ENCODE measurements around the gene ASTL.
A peak's percentile ranks its signal among the peaks of the same experiment; 100 is the strongest.

Gene ASTL

DNA sequence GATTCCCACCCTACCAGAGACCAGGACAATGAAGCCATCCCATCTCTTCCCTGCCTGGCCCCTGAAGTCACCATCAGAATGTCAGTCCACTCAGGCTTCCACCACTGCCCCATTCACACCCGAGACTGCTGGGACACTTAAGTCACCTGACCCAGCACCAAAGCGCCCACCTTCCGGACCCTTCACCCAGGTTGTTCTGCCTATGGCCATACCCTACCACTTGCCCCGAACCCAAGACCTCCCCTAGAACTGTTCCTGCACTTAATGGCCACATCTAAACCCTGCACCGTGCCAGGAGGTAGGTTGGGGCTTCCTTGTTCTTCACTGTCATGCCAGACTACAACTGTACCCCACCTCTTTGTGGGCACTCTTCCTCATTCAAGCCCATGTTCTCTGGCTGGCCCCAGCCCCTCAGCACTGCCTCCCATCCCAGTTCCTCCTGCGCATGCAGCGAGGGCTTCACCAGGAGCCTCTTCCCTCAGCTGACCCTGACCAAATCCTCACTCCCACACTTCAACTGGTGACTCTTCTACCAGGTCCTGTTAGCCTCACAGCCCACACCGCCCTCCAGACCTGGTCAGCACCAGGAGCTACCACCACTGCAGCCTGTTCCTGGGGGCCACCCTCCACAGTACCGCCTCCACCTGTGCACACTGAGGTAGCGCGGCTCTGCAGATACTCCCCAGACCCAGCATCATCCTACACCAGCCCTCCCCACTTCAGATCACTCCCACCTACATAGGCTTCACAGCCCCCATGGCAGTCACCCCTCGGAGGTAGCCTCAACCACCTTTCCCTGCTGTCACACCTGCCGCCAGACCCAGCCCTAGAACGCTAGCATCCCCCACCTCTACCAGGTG lies 13.7 kb downstream of the ASTL start:
- DNase-seq, result no peak

DNA sequence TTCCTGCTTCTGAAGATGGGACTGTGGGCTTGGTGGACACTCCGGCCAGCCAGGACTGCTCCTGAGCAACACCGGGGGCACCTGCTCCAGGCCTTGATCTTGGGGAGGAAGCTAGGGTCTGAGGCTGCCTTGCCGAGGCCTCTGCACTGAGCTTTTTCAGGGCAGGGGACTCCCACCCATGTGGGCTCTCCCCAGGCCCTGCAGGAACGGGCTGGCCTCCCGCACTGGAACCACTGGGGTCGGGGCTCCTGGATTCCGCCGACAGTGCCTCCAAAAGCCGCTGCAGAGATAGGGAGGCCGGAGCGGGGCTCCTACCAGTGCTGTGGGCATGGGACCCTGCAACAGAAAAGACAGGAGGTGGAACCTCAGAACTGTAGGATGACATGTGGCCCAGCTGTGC lies 14.4 kb downstream of the ASTL start:
- DNase-seq, result no peak

DNA sequence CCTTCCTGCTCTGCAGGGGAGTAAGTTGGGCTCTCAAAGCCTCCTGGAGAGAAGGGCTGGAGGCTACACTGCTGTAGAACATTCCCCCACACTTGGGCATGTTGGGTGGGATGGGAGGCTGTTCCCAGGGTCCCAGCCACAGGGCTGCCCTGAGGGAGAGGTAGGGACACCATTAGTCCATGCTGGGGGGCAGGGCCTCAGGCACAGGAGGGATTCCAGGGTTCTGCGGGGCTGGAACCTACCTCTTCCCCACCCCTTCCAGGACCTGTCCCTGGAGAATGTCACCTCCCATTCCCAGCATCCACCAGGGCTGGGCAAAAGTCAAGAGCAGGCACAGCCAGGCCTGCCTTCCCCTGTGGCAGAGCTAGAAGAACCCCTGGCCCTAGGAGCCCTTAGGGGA lies 15.0 kb downstream of the ASTL start:
- no peak for DNase-seq

DNA sequence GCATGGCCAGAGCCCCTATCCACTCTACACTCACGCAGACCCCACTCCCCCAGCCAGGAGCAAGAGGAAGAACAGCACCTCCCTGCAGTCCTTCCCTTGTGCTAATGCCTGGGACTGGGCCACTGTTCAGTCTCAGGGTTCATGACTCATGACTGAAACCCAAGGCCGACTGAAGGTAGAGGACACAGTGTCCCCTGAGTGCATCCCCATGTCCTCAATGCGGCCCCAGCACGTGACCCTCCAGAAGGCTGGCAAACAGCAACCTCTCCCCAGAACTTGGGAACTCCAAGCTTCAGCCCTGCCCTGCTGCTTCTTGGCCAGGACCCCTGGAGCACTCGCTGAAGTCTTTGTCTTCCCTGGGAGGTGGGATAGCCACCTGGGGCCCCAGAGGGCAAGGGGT lies 15.9 kb downstream of the ASTL start:
- DNase-seq, result no peak

DNA sequence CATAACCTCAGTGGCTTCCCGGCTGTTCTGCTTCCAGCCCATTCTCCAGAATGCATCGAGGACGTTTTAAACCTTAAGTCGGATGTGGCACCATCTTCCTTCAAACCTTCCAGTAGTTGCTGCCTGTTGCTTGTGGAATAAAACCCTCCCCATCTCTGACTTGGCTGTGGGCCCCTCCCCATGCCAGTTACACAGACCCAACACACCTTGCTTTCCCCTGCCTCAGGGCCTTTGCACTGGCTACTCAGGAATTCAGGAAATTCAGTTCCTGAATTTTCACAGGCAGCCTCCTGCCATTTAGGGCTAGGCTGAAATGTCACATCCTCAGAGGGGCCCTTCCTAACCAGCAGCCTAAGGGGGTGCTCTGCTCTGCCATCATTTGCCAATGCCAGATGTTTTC lies 16.9 kb downstream of the ASTL start:
- no peak for DNase-seq

DNA sequence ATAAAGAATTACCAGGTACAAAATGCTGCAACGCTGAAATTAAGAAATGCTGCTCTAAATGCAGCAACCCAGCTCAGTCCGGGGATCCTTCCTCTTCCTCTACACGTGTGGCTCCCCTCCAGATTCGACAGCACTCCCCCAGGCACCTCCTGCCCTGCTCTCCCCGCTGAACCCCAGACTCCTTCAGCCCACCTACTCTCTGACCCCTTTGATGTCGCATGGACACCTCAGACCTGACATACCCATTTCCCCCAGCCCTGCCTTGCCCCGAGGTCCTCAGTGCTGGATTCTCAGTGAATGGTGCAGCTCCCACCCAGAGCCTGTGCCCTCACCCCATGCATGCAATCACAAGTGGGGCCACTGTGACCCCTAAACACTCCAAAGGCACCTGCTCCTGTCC lies 17.3 kb downstream of the ASTL start:
- DNase-seq, result no peak

DNA sequence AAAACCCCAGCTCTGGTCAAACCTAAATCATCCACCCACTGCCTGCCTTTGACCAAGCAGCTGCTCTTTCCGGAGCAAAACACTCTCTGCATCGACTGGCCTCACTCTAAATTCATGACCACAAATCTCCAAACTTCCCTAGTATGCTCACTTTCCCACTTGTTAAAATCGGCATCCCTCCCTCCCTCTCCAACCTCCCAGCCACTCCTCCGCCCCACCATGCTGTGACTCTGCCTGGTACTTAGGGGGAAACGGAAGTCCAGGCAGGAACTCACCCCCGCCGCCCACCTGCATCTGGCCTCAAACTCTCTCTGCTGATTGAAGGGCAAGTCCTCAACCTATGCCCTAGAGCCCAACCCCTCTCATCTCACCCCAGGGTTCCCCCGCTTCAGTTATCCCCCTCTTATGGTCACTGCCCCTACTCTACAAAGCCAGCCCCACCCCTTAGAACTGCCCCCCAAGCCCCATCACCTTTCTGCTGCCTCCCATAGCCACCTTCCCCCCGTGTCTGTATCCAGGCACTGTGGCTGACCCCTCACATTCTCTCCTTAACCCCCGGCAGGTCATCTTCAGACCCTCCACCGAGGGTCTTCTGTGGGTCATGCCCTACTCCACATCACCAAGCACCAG lies 18.1 kb downstream of the ASTL start:
- DNase-seq, result no peak

DNA sequence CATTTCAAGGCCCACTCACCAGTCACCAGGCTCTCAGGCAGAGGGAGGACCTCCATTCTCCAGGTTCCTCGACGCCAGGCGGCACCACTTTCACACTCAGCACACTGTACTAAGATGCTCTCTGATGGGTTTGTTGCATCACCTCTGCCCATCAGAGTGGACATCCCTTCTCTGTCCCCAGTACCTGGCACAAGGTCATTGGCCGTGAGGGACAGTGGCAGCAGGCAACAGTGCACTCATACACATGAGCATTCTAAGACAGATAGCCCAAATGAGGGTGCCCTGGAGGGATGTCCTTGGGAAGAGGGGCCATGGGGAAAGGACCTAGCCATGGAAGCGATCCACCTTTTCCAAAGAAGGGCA lies 18.9 kb downstream of the ASTL start:
- no peak for DNase-seq

DNA sequence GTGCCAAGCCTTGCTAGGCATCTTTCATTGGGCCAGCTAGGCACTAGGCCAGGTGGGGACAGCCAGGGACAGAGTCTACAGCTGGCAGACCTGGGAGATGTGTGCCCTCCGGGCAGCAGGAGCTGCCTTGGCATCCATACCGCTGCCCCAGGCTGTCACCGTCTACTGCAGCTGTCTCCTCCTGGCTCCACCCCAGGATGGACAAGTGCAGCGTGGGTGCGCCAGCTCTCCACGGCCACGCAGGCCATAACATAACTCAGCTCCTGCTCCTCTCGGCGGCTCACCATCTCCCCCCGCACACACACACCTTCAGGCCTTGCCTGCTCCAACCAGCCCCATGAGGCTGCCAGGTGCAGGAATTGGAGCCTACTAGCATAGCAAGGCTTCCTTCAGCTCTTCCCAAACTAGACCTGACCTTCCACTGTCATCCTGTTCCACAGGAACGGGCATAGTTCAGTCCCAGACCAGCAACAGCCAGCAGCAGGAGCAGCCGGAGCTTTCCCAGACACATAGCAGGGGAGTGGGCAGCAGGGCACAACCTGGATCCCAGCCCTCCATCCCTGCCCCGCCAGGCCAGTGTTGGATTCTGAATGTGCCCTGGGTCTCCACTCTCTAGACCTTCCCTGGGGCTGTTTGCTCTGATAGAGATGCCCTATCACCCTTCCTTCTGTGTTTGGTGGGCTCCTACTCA lies 19.5 kb downstream of the ASTL start:
- no peak for DNase-seq

DNA sequence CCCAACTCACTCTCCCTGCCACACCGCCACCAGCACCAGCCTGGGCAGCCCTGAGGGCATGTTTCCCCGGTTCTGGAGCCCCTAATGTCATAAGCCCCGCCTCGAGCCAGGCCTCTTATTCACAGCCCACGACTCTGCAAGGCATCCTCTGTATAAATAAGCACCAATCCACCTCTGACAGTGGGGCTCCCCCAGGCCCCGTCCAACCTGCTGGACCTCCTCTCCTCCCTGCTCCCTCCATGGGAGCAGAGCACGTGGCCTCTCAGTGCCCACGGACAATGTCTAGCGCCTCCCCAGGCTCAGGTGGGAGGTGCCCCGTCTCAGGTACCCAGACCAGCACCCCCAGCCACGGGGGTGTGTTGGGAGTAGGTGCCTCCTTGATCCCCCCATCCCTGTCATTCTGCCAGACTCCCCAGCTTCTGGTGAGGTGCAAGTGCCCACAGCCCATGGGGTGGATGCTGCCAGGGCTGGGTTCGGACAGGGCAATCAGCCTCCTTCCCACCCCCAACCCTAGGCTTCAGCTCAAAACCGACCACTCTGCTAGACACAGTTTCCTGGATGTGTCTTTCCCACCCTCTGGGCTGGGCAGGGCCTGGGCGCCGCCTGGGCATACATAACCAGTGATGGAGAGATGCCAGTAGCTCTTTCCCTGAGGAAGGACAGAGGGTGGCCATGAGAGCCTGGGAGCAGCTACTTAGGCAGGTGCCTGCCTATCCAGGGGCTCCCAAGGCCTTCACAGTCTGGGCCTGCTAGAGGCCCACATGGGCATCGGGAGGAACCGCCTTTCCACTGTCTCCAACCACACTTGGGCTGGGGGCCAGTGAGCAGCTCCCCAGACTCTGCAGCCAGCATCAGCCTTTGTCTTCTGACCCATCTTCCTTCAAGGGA lies 20.4 kb downstream of the ASTL start:
- DNase-seq, result no peak

DNA sequence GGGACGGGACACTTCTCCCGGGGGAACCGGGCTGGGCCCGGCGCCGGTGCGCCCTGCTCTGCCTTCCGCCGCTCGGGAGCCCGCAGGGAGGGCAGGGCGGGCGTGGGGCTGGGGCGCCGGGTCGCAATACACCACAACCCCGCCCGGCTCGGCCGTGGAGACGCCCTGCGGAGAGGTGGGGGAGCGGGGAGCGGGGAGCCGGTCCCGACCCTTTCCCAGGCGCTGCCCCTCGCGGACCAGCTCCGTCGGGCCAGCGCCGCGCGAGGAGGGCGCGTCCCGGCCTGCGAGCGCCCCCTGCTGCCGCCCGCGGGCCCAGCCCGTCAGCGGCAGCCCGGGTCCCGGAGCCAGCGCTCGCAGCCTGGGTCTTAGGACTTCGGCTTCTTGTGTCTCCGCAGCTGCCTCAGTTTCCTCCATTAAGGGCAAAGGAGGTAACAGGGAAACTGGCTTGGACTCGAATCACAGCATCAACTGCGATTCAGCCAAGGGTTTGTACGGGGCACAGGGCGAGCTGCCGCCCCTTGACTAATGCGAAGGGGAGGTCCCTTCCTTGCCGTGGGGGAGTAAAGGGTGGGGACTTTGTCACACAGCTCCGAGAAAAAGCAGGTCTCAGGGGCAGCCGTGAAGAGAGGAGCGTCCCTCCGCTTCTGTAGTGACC lies 21.3 kb downstream of the ASTL start:
- peak; percentile 82 for DNase-seq

DNA sequence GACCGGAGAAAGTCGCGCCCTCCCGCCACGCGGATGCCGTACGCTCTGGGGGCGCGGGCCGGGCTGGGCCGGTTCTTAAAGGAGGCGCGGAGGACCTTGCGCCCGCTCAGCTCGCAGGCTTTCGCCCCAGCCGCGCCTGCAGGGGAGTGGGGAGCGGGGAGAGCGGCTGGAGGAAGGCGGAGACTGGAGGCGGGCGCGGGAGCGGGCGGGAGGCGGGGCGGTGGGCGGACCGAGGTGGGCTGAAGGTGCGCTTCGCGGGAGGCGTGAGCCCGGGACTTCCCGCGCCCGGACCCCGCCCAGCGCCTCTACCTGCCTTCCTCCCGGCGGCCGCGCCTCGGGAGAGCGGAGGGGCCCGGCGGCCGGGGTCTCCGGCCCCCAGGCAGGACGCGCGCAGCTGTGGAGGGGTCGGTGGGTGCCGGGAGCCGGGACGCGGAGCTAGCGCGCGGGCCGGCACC lies 21.9 kb downstream of the ASTL start, which contains the start of gene ADRA2B:
Gene ADRA2B (minus strand): TSS at position 148 of the 455 bp plus-strand sequence. CDS start 422 bp downstream, outside the sequence.
- no peak for DNase-seq

DNA sequence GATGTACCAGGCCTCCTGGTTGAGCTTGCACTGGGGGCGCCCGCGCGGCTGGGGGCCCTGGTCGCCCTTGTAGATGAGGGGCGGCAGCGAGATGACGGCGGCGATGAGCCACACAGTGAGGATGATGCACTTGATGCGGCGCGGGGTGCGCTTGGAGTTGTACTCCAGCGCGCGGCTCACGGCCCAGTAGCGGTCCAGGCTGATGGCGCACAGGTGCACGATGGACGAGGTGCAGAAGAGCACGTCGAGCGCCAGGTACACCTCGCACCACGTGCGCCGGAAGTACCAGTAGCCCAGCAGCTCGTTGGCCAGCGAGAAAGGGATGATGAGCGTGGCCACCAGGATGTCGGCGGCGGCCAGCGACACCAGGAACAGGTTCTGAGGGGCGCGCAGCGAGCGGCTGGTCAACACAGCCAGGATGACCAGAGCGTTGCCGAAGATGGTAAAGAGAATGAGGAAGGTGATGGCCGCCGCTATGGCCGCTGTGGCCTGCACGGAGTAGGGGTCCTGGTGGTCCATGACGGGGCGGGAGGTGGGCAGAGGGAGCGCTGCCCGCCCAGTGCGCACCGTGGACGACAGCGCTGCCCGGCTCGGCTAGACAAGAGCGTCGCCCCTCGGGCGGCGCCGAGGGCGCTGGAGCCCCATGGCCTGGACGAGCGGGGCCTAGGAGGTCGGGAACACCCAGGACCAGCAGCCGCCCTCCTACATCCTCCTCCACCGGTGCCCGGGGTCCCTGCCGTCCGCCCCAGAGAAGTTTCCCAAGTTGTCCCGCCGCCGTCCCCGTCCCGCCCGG lies 22.5 kb downstream of the ASTL start:
- no peak for DNase-seq

DNA sequence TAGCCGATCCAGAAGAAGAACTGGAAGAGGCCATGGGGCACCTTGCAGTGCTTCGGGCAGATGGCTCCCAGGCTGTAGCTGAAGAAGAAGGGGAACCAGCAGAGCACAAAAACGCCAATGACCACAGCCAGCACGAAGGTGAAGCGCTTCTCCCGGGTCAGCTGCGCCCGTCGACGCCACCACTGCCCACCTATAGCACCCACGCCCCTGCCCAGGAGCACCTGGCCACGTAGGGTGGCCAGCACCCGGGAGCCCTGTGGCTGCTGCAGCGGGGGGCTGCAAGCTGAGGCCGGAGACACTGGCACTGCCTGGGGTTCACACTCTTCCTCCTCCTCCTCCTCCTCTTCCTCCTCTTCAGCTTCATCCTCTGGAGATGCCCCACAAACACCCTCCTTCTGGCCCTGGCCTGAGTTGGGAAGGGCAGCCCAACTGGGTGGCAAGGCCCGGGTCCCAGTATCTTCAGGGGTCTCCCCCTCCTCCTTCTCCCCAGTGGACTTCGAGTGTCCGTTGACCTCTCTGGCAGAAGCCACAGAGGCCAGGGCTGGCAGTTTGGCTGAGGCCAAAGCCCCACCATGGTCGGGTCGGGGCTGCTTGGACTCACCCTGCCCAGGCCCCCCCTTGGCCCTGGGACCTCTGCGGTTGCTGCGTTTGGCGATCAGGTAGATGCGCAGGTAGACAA lies 23.3 kb downstream of the ASTL start:
- DNase-seq, result no peak

DNA sequence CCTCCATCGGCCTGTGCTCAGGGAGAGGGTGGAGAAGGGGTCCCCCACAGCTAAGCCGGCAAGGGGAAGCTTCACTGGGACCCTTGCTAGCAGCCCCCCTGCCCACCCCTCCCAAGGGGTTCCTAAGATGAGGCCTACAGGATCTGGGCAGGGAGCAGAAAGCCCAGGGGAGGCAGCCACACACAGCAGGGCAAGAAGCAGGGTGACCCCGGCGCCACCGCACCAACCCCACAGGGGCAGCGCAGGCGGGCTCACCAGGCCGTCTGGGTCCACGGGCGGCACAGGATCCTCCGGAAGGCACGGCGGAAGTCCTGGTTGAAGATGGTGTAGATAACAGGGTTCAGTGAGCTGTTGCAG lies 23.8 kb downstream of the ASTL start:
- no peak for DNase-seq

DNA sequence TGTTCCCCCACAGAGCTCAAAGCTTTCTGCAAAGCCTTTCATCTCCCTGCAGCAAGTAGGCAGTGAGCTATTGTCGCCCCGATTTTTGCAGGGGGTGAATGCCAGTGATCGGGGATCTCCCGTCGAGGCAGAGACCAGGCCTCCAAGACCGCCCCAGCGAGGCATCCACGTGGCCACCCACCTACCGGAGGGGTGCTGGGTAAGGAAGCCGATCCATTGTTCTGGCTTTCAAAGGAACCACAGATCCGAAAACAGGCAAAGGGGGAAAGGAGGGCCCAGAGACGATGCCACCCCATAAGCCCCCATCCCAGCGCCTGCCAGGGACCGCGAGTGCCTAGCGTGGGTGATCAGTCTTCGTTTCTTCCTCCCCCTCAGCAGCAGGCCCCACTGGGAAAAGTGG lies 24.4 kb downstream of the ASTL start:
- DNase-seq, result no peak

DNA sequence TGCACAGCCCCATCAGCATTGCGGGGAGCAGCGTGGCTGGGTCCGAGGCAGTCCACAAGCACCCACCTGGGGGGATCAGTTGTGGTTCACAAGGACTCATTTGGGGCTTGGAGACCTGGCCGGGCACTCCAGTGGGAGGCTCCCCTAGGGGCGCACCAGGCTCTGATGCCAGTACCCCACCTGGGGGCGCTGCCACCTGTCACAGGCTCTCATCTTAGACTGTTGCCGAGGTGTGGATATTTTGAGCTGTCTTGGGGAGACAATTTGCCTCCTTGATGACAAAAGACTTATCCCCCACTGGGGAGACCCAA lies 25.0 kb downstream of the ASTL start:
- no peak for DNase-seq

DNA sequence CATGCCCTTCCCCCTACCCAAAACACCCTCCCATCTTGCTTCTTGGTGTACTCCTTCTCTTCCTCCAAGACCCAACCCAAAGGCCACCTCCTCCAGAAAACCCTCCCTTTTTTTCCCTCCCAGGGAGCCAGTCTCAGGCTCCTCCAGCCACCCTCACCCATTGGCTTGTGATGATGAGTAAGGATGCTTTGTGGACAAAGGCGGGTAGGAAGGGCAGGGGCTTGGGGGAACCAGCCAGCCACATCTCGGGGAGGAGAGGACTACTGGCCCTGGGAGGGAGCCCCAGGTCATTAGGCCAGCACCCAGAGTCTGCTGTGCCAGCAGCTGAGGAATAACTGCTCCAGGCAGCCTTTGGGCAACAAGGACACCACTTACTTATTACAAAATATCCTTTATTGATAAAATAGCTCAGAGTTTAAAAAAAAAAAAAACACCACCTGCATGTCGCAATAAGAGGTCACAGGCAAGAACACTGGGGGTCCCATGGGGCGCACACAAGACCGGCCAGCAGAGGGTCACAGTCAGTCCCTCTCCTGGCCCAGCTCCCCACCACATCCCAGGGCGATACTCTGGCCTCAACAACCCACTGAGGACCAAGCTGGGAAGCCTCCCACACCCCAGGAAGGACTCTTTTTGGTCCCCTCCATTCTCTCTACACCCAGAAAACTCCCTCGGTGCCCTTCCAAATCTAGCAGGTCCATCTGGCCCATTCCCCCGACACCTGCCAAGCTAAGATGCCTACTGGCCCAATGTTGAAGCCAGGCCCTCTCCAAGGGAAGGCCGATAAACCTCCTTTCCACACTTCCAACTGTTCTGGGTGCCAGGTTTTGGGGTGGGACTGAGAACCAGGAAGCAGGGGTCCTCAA lies 25.6 kb downstream of the ASTL start:
- DNase-seq, result no peak

DNA sequence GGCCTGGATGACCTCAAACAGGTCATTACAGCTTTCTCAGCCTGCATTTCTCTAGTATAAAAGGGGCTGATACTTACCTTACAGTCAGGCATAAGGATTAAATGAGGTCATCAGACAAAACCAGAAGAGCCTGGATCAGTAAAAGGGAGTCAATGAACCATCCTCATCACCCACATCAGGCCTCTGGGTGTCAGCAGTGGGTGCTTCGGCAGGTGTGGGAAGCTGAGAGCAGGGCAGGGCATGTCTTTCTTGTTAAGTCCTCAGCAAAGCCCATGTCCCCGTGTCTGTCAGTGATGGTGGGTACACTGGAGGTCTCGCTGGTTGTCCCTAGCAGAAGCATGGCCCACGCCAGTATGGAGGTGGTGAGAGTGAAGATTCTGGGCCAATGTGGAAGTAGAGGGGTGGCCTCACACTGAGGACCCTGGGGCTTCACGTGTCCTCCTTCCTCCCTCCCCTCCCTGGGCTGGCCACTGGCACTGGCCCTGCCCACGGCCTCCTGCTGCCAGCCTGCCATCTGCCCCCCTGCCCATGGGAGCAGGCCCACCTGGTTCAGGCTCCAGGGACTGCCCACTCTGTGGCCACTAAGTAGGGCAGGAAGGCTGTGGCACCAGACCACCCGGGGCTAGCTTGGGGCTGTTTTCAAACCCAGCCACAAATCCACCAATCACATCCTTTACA lies 26.3 kb downstream of the ASTL start:
- no peak for DNase-seq

DNA sequence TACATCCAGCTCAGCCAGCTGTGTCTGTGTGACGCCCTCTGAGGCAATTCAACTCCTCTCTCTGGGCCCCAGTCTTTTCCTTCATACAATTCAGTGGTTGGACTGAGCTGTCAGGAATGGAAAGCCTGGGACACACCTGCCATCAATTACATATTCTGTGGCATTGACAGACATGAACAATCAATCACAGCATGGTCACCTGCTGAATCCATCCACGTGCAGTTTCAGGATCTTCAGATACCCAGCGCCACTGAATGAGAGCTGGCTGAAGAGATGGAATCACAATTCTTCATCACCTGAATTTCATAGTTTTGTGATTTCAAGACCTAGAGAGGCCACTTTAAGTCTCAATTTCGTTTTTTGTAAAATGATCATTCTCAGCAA lies 27.1 kb downstream of the ASTL start:
- DNase-seq, result no peak

Data from suppressor macrophage treated with lipopolysaccharide for 4 hours (primary cell).